Eye (tissue), 1 donor: ENCODE measurements around the gene UNC13C.
A peak's percentile ranks its signal among the peaks of the same experiment; 100 is the strongest.

Source experiments
- DNase-seq: peaks from one replicate; pipeline ENCODE4 v3.0.0-alpha.2; 2015

The UNC13C gene

DNA sequence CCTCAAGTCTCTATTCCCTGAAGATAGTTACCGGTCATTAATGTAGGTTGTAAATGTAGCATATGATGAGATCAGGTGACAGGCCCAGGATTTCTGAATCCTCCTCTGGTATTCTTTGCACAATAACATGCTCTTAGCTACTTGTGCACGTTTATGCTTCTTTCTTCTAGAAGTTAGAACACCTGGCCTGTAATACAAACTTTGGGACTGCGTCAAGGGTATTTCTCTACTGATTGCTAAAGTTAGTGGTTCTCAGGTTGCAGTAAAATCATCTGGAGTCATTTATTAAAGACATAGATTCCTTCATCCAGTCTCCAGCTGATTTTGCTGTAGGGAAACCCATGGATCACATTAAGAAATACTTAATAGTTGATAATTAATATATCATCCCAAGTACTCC lies 48.0 kb downstream of the UNC13C start:
- DNase-seq = peak; percentile 4

DNA sequence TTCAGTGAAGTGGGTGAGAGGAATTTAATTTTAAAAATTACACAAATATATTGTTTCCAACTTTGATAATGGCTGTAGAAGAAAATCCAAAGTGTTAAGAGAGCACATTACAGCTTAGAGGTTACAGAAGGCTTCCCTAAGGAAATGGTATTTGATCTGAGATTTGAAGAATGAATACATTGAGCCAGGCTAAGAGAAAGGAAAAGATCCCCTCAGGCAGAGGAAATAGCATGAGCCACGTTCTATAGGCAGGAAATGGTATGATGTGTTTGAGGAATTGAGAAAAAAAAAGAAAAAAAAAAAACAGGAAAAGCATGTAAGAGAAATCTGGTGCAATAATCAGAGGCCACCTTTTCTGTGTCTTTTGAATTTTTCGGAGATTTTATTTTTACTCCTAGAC lies 48.6 kb downstream of the UNC13C start:
- peak; percentile 12 for DNase-seq

DNA sequence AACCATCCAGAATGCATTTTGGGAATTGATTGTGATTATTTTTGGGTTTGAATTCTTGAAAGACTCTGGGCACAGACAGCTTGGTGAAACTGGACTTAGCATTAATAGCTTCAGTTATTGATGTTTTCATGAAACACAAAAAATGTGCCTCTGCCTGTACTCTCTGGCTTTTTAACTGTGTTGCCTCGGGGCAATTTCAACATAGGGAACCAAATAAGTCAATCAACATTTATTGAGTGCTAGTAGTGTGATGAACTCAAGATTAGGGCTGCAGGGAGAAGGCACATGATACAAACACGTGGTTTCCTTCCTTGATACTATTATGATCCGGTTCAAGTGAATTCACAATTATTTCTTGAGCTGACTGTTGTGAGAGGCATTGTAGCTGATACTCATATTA lies 50.8 kb downstream of the UNC13C start:
- DNase-seq = peak; percentile 75

DNA sequence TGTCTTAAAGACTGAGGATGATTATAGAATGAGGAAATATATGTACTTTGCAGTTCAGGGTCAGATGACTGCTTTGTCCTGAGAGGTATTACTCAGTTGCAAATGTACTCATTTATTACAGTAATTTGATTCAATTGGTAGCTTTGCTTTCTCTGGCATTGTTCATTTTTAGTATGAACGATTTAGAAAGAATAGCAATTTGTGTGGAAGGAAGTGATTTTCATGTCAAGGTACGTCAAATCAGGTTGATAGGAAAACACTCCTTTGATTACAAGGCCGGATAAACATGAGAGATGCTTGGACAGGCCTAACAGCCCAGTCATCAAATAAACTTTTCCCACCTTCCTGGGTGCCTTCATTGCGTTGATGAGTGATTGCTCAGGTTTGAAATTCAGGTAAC lies 53.8 kb downstream of the UNC13C start:
- no peak for DNase-seq

DNA sequence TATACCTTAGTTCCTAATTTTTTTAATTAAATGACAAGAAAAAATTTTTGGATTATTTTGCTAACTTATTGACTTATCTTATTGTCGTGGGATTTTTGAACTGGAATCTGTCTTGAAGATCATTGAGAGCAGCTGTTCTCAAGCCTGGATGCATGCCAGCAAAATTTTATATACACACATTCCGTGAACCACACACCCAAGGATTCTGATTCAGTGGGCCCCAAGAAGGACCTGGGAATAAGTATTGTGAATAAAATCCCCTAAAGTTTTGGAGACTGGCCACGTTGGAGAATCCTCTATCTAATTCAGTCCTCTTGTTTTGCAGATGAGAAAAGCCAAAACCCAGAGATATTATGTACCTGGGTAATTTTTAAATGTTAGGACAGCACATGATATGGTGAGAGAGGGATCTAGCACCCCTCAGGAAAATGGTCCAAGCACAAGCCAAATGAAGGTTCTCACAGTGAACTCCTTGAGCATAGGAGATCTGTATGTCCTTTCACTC lies 55.2 kb downstream of the UNC13C start:
- peak; percentile 33 for DNase-seq

DNA sequence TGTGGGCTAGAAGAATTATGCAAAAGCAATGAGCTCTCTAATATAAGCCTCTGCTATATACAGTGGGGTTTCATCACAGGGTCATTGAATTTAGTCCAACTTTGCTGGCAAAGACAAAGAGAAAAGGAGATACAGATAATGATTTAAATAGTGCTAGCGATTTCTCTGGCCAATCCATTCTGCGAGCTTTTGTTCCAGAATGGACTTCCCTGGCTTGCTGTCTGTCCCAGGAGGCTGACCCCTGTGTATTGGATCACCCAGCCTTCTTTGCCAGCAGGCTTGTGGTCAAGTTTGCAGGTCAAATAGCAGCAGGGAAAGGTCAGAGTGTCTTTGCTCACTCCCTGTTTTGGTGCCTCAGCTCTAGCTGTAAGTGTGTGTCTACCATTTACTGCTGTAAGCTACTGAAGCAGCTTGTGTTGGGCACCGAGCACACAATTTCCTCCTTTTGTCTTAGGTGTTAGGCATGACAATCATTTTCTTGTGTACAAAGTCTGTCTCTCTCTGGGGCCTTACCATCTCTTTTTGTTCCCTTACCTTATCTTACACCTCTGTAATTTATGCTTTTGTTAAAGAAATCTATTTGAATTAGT lies 55.7 kb downstream of the UNC13C start:
- DNase-seq = no peak

DNA sequence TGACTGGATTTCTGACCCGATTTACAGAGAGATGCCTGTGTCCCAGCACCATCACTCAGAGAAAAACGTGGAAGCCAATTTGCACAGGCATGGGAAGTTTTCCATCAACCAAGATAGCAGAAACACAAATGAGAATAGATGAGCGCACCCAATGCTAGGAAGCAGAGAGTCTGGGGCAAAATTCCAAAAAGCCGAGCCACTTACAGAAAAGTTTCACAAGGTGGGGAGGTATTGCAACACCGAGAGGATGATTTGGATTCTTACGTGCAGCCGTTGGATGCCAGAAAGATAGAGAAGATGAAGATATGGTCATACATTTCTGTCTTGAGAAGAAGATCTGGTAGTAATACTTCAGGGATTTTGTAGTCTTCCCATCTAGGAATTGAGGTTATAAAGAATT lies 57.4 kb downstream of the UNC13C start:
- DNase-seq = no peak

DNA sequence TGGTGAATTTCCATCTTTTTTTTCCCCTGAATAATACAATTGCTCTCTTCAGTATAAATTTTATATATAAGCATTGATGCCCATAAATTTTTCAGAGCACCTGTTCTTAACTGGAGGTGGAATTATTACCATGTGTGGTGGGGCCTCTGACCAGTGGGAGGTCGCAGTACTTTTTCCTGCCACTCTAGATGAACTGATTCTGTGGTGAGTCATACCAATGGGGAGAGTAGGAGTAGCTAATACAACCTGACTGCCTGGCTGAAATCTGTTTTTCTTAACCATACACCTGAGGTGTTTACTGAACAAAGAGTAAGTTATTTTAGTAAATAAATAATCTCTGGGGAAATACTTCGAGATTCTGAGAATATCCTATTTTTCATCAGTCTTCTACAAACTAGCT lies 67.2 kb downstream of the UNC13C start:
- DNase-seq = no peak

DNA sequence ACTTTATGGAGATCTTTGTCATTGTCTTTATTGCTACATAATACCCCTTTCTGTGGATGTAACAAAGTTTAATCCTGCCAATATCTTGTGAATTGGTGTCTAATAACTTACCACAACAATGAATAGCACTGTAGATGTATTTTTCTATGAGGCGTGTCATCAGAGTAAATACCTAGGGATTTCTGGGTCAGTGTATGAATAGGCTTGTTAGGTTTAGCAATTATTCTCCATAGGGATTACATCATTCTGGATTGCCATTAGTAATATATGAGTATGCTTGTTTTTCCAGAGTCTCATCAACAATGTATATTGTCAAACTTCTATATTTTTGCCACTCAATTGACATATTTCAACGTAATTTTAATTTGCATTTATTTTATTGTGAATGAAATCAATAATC lies 67.9 kb downstream of the UNC13C start:
- DNase-seq = no peak

DNA sequence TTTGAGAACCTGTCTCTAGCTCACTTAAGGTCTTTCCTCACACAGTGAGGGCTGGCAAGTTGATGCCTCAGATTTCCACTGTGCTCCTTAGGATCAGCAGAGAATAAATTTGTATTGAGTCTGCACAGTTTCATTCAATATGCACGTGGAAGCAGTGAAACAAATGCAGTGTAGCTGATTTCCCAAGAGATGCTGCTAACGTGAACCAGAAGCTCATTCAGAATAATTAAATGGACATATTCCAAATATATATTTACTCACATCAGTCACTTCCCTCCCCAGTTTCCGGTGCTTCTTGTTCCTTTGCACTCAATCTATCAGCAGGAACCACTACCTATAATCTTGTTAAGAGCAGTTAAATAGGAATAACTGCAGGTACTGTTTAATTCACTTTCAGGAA lies 86.1 kb downstream of the UNC13C start:
- DNase-seq = no peak

DNA sequence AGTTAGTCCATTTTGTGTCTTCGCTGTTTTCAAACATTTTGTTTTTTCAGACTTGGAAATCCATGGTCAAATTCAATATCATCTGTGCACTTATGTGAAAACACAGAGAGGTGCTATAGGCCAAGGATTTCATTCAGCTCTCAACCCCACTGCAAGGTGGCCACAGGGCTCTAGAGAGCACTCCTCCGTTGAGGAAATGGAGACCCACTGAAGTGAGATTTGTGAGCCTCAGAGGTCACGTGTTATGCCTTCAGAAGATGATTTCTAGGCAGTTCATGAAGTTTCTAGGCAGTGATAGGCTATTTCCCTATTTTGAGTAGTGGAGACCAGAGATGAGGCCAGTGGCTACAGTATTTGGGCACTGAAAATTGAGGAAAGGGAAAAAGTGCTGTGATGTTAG lies 88.2 kb downstream of the UNC13C start:
- DNase-seq = no peak

DNA sequence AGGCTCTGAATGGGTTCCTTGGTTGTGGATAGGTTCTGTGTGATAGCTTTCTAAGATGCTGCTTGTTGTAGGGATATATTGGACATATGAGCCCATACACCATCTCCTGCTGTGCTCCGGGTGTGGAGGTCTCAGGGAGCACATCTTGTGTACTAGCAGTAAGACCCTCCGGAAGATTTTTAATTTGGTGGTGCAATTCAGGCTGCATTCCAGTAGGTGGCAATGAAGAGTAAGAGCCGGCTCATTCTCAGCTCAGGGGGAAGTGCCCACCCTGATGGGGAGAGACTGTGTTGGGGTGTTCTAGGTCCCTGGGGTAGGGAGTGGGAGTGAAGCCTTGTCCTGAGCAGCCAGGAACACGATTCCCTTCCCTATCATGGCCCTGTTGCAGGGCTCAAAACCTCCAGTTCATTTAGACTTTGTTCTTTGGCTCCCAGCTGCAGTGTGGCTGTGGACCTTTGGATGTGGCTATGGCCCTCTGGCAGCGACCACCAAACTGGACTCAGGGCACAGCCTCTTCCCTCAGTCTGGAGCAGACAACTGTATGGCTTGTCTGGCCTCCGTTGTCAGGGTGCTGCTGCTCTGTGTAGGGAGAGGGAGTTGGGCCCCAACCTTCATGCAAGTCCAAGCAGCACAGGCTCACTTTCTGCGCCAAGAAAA lies 104.7 kb downstream of the UNC13C start:
- DNase-seq = peak; percentile 67

DNA sequence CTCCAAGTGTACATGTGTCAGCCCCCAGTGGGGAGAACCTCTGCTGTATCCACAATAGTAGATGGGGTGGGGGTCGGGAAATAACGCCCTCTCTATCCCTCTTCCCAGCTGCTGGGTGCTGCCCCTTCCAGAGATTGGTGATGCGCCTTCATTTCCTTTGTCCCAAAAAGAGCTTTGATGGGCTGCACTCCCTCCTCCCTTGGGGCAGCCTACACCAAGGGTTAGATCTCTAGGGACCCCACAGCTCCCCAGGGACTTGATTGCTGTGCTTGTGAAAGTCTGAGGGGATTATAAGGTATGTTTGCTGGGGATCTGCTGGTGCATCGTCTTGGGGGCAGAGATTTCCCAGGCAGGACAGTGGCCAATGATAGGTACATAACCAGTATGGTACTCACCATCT lies 105.3 kb downstream of the UNC13C start:
- no peak for DNase-seq

DNA sequence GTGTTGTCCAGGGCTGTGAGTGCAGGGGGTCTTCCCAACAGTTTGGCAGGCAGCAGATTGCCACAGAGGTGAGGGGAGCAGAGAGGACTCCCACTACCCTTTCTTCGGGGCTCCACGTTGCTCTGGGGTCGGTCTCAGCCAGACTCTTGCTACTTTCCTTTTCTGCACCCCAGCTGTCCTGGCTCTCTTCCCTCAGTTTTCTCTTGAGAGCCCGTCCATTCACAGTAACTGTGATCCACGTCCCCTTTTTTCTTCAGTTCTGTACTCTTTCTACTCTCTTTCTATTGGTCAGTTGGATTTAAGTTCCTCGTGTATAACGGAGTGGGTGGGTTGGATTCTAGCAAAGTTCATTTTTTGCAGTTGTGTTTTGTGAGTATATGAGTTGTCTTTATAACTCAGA lies 105.8 kb downstream of the UNC13C start:
- no peak for DNase-seq

DNA sequence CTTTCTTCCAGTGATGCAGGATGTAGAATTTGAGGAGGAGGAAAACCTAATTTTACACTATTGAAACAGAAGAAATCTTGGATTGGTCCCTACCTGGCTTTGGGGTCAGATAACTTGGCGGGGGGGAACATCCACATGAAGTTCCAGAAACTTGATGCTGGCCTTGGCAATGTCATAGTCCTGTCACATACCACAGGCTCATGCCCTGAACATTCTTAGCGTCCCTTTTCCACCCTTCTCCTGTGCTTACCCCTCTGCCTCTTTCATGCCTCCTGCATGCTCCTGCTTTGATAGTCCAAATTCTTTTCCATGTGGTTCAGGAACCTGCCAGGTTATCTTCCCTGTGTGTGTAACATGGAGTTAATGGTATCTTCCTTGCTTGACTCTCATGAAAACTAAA lies 110.6 kb downstream of the UNC13C start:
- no peak for DNase-seq

DNA sequence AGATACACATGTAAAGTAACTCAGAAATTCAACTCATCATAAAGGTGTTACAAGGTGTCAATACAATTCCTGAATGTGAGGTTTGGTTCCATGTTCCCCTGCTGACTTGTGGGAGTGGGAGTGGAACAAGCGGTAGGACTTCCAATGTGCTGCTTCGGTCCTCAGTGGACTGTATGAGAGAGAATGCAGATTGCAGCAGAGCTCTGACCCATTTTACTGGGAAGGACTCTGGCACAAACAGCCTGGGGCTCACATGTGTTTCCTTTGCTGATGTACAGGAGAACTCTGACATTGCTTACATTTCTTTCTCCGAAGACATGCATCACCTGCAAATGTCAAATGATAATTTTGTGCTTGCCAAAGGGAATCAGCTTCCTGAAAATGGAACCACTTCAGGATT lies 111.5 kb downstream of the UNC13C start:
- DNase-seq = no peak

DNA sequence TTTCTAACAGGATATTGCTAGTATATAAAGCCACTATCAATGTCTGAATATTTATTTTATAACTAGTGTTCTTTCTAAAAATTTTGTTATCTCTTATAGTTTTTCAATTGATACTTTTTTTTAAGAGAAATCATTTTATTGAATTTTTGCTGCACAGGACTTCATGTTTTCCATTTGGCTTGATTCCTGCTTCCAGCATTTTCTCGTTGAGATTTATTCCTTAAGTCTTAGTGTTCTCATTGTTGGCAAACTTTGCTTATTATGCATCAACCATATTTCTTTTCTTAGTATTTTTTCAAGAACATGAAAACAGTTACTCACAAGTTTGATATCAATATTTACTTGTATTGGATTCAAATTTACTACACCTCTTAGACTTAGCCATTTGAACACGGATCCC lies 113.4 kb downstream of the UNC13C start:
- DNase-seq = no peak

DNA sequence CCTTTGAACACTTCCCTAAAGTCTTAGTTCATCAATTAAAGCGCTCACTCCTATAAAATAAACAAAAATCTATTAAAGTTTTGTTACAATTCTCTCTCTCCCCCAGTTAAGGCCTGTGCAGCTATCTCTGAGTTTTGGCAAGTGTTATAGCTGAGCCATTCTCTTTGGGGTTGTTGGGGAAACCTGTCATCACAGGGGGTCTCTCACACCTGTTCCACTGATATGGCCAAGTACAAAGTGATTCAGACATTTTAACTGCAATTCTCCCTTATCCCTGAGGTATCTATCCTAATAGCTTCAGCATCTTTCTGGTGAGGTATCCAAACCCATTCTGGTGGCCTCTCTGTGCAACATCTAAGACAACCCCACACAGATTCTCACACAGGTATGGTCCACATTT lies 116.4 kb downstream of the UNC13C start:
- no peak for DNase-seq

DNA sequence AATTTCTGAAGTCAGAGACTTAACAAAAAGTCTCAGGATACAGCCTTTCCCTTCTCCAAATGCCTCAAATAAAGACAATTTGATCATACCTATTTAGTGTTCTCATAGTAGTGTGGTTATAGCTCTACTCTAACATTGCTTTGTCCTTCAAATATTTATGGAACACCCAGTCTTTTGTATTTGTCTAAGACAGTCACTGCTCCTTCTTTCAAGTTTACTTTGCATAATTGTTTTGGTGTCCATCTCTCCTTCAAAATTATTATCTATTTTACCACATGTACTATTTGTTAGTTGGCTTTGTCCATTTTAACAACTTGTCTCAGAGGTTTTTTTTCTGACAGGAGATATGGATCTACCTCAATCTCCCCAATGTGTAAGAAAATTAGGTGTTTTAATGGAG lies 118.8 kb downstream of the UNC13C start:
- DNase-seq = no peak

DNA sequence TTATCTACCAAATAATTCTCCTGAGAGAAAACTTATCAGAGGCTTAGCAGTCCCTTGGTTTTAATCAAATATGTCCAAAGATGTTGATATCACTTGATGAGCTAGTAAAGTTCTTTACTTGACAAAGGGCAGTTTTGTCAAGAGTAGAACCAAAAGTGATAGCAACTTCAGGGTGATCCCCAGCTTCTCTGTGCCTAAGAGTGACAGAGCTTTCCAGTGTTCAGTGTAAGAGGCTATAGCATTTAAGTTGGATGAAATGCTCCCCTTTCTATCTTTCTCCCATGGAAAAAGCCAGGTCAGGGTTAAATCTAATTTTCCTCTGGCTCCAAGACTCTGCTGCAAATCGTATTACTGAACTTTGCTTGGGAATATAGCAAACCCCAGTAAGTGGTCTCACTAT lies 120.8 kb downstream of the UNC13C start:
- no peak for DNase-seq

DNA sequence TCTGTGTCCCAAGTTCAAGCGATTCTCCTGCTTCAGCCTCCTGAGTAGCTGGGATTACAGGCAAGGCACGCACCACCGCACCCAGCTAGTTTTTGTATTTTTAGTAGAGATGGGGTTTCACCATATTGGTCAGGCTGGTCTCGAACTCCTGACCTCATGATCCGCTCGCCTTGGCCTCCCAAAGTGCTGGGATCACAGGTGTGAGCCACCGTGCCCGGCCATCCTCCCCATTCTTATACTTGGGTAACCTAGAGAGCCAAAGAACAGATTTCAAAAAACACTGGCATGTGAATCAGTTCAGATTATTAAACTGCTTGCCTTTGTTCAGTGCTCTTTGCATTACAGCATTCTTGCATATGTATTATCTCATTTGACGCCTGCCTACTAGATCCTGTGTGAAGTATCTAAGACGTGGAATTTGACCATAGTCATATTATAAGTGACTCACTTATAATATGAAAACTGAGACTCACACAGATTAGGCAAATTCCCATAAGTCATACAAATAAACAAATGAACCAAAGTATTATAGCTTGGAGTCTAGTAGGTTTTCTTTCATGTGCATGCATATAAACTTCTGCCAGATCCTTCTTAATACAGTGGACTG lies 123.5 kb downstream of the UNC13C start:
- DNase-seq = peak; percentile 4

DNA sequence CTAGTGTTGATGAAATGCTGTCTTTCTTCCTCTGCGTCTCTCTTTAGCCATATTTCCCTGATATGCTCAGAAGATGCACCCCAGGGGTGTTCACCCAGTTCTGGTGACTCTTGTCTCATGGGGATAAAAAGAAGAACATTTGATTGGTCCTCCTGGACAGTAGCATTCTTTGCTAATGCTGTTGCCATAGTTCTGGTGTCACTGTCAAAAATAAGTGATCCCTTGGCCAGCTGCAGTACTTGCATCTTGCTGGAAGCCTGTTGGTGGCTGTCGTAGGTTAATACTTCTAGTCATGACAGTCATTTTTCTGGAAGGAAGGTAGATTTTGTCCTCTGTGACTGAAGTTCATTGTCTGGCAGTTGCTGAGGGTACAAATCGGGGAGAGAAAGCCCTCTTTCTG lies 124.5 kb downstream of the UNC13C start:
- DNase-seq = no peak

DNA sequence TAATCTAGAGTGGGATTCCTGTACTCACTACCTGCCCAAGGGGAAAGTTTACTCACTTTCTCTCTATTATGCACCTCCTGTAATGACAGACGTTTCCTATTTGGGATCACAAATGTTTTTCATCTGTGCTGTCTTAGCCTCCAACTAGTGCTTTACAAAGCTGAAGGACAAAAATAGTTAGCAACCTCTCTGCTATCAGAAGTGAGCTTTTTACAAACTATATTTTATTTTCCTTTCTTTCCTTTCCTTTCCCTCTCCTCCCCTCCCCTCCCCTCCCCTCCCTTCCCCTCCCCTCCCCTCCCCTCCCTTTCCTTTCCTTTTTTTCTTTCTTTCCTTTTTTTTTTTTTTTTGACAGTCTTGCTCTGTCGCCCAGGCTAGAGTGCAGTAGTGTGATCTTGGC lies 130.8 kb downstream of the UNC13C start:
- no peak for DNase-seq

DNA sequence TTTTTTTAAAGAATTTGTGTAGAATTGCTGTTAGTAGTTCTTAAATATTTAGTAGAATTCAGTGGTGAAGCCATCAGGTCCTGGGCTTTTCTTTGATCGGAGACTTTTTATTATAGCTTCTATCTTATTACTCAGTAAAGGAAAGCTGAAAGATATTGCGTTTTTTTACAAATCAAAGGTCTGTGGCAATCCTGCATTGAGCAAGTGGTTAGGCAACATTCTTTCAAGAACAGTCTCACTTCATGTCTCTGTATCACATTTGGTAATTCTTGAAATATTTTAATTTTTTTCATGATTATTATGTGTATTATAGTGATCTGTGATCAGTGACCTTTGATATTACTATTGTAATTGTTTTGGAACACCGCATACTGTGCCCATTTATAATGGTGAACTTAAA lies 140.8 kb downstream of the UNC13C start:
- no peak for DNase-seq
